ENCODE results near the gene ZNF182.
"Not testable (repeated sequence)": the region's sequence is repeated elsewhere in the genome, so short reads cannot be mapped to it uniquely, and the experiment has no call there.

The ZNF182 gene

GRCh38 chrX:48001260-48001659 is 2.5 kb downstream of the ZNF182 start:
- DNase-seq: no peak

- no peak for DNase-seq
Measured at GRCh38 chrX:47992669-47993068, 11.1 kb downstream of the ZNF182 start.

GRCh38 chrX:47992095-47992380 is 11.8 kb downstream of the ZNF182 start:
- peak; percentile 13 for DNase-seq

GRCh38 chrX:47991263-47992094 is 12.3 kb downstream of the ZNF182 start:
- DNase-seq: peak; percentile 58

GRCh38 chrX:47976254-47977151 is 27.3 kb downstream of the ZNF182 start:
- DNase-seq: no peak

- no peak for DNase-seq
Measured at GRCh38 chrX:47973235-47973634, 30.6 kb downstream of the ZNF182 start.

- not testable (repeated sequence) for DNase-seq
Measured at GRCh38 chrX:47965526-47965925, 38.3 kb downstream of the ZNF182 start.

GRCh38 chrX:47961830-47962229 is 42.0 kb downstream of the ZNF182 start:
- DNase-seq: not testable (repeated sequence)

GRCh38 chrX:47960406-47960805 is 43.4 kb downstream of the ZNF182 start:
- DNase-seq: no peak

GRCh38 chrX:47958761-47959342 is 44.9 kb downstream of the ZNF182 start:
- DNase-seq: no peak

- not testable (repeated sequence) for DNase-seq
Measured at GRCh38 chrX:47958206-47958605, 45.6 kb downstream of the ZNF182 start.

- no peak for DNase-seq
Measured at GRCh38 chrX:47956016-47956415, 47.8 kb downstream of the ZNF182 start.

- not testable (repeated sequence) for DNase-seq
Measured at GRCh38 chrX:47955295-47955694, 48.5 kb downstream of the ZNF182 start.

- DNase-seq: no peak
Measured at GRCh38 chrX:47941423-47941822, 62.4 kb downstream of the ZNF182 start.

GRCh38 chrX:47940448-47940847 is 63.3 kb downstream of the ZNF182 start:
- DNase-seq: no peak

GRCh38 chrX:47936940-47937317 is 66.9 kb downstream of the ZNF182 start:
- DNase-seq: no peak

- no peak for DNase-seq
Measured at GRCh38 chrX:47936224-47936939, 67.4 kb downstream of the ZNF182 start.

- no peak for DNase-seq
Measured at GRCh38 chrX:47933946-47934345, 69.8 kb downstream of the ZNF182 start.

GRCh38 chrX:47931970-47932369 is 71.8 kb downstream of the ZNF182 start:
- DNase-seq: not testable (repeated sequence)

GRCh38 chrX:47927212-47927611 is 76.6 kb downstream of the ZNF182 start:
- no peak for DNase-seq
